HG03095 (cell line): ENCODE results near the gene OR4F15.
"Not testable (repeated sequence)": the region's sequence is repeated elsewhere in the genome, so short reads cannot be mapped to it uniquely, and the experiment has no call there.

Experiments
- ATAC-seq: cut with Tn5 transposase; IDR thresholded peaks from one replicate; pipeline ENCODE4 v1.9.1; 2021; ENCODE audit warnings: moderate library complexity; ENCODE audit not compliant: unreplicated experiment

The OR4F15 gene

GRCh38 chr15:101811902-101812301 is at the start of gene OR4F15:
TSS of gene OR4F15 (plus strand) at chr15:101812202. CDS start at chr15:101818187, 5,985 bp downstream.
- ATAC-seq, result no peak

GRCh38 chr15:101764669-101765339 is 47.2 kb upstream of the OR4F15 start:
- not testable (repeated sequence) for ATAC-seq

GRCh38 chr15:101765340-101765671 is 46.7 kb upstream of the OR4F15 start:
- not testable (repeated sequence) for ATAC-seq

- ATAC-seq, result no peak
These were observed 46.1 kb upstream of the OR4F15 start for GRCh38 chr15:101765772-101766456.

GRCh38 chr15:101767083-101767640 is 44.8 kb upstream of the OR4F15 start:
- ATAC-seq, result not testable (repeated sequence)

- ATAC-seq, result no peak
These were observed 39.1 kb upstream of the OR4F15 start for GRCh38 chr15:101772921-101773320.

GRCh38 chr15:101773496-101774100 is 38.4 kb upstream of the OR4F15 start:
- ATAC-seq, result no peak

- ATAC-seq, result no peak
These were observed 36.9 kb upstream of the OR4F15 start for GRCh38 chr15:101775136-101775535.

GRCh38 chr15:101778576-101778975 is 33.4 kb upstream of the OR4F15 start:
- ATAC-seq, result not testable (repeated sequence)

- ATAC-seq, result not testable (repeated sequence)
These were observed 31.8 kb upstream of the OR4F15 start for GRCh38 chr15:101780225-101780624.

GRCh38 chr15:101781928-101782327 is 30.1 kb upstream of the OR4F15 start:
- no peak for ATAC-seq

GRCh38 chr15:101784644-101785043 is 27.4 kb upstream of the OR4F15 start:
- no peak for ATAC-seq

GRCh38 chr15:101786422-101786821 is 25.6 kb upstream of the OR4F15 start:
- ATAC-seq, result not testable (repeated sequence)

GRCh38 chr15:101788001-101788400 is 24.0 kb upstream of the OR4F15 start:
- not testable (repeated sequence) for ATAC-seq

- not testable (repeated sequence) for ATAC-seq
These were observed 23.3 kb upstream of the OR4F15 start for GRCh38 chr15:101788503-101789269.

GRCh38 chr15:101790748-101791147 is 21.3 kb upstream of the OR4F15 start:
- not testable (repeated sequence) for ATAC-seq

GRCh38 chr15:101793981-101794380 is 18.0 kb upstream of the OR4F15 start:
- not testable (repeated sequence) for ATAC-seq

- ATAC-seq, result no peak
These were observed 16.5 kb upstream of the OR4F15 start for GRCh38 chr15:101795455-101795854.

GRCh38 chr15:101799665-101800064 is 12.3 kb upstream of the OR4F15 start:
- ATAC-seq, result no peak

- no peak for ATAC-seq
These were observed 11.0 kb upstream of the OR4F15 start for GRCh38 chr15:101801048-101801447.

GRCh38 chr15:101803209-101803608 is 8.8 kb upstream of the OR4F15 start, which contains the start of gene OR4F6:
TSS of gene OR4F6 (plus strand) at chr15:101803509. CDS start at chr15:101805720, 2,211 bp downstream.
- ATAC-seq, result no peak
